ENCODE data around the gene CBFA2T3. TPM values are rescaled to one million over a fixed set of nuclear protein-coding genes. Genes with fewer than 3 reads are reported as not detected.

Gene CBFA2T3
- total and polyA plus RNA-seq, 2 of the 13 experiments (the other 11 are each of a cell fraction or from before 2014, with no cell fraction given), result 0.05 TPM; not detected in 1

DNA sequence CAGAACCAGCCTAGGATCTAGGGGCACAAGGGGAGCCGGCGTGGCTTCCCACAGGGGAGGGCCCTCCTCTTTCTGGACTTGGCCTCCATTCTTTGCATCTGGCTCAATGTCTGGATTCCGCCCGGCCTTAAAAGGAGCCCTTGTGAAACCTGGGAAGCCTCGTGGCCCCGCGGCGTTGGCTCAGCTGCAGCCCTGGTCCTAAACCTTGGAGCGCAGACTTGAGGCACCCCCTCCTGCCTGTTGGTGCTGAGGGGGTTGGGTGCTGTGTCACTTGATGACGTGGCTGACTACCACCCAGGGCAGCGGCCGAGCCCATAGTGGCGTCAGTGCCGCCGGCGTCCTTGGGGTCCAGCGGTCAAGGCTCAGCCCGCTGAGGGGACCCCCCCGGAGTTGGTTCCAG, 115.6 kb downstream of the CBFA2T3 start:
- H3K4me2 ChIP-seq (ENCODE audit: low read depth, low read length), result no peak overlapping the region
- in situ Hi-C loops (cut with HindIII; ENCODE audit: extremely low pct_ligation_motif_present, low pct_unique_long_range_greater_than_20kb), result no loop called here
- TF ChIP-seq, protein P1, sequence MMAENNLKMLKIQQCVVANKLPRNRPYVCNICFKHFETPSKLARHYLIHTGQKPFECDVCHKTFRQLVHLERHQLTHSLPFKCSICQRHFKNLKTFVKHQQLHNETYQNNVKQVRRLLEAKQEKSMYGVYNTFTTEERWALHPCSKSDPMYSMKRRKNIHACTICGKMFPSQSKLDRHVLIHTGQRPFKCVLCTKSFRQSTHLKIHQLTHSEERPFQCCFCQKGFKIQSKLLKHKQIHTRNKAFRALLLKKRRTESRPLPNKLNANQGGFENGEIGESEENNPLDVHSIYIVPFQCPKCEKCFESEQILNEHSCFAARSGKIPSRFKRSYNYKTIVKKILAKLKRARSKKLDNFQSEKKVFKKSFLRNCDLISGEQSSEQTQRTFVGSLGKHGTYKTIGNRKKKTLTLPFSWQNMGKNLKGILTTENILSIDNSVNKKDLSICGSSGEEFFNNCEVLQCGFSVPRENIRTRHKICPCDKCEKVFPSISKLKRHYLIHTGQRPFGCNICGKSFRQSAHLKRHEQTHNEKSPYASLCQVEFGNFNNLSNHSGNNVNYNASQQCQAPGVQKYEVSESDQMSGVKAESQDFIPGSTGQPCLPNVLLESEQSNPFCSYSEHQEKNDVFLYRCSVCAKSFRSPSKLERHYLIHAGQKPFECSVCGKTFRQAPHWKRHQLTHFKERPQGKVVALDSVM (CRISPR knock-in tag; IDR thresholded peaks at IDR 0.05), result no peak
- peak; percentile 38; the same call in 1 of the 2 replicates for TF ChIP-seq RBFOX2 (IDR thresholded peaks at IDR 0.05; ENCODE audit: low read depth, low read length)
- TF ChIP-seq AGO2 (optimal IDR thresholded peaks at IDR 0.05; ENCODE audit: low read depth, low read length), result peak; percentile 1
- intact Hi-C loops (cut with micrococcal nuclease; ENCODE audit: unreplicated experiment), result no loop called here
- peaks cover 9% of the 10 kb centered on the region for H3K4me1 ChIP-seq (ENCODE audit: insufficient read depth, low read length)
- CTCF ChIA-PET (ENCODE audit: low intra/inter-chr PET ratio, low total read pairs), result no interaction called here
- H3K9ac ChIP-seq (ENCODE audit: insufficient read depth, low read depth, low read length), result no peak overlapping the region
- peaks cover 12 to 28% of the 10 kb centered on the region in 2 experiments for H3K36me3 ChIP-seq (replicated peaks in 1 of 2; ENCODE audit: control insufficient read depth in 1 of 2, insufficient read depth in 2 of 2, low read length in 2 of 2)
- POLR2A ChIA-PET, result no interaction called here
- H4K20me1 ChIP-seq (ENCODE audit: insufficient read depth, low read length), result no peaks in the 10 kb centered on the region
- no peak overlapping the region for H3K4me3 ChIP-seq (replicated peaks in 1 of 3; ENCODE audit: insufficient read depth in 1 of 3, low read depth in 2 of 3, low read length in 3 of 3)
- H3K27me3 ChIP-seq (ENCODE audit: control insufficient read depth in 1 of 2, insufficient read depth in 2 of 2, low read length in 2 of 2), result peaks cover 6 to 15% of the 10 kb centered on the region in 2 experiments; a peak in 4 of 5 replicates
- H3K27ac ChIP-seq (ENCODE audit: extremely low read length, insufficient read depth, low read length), result no peak overlapping the region
- 95% methylated on average over 12 of the region's 19 CpGs for WGBS (ENCODE audit: low lambda C conversion rate)
- H2AFZ ChIP-seq (ENCODE audit: low read length), result no peak overlapping the region
- DNase-seq (ENCODE audit: low spot score) (no peak), FAIRE-seq (no peak), ATAC-seq (no peak)
- BruUV-seq (replicated peaks), result no TSS peak
- peaks cover 12% of the 10 kb centered on the region for H3K79me2 ChIP-seq (ENCODE audit: insufficient read depth, low read length)
- H3K9me3 ChIP-seq (ENCODE audit: low read length), result no peaks in the 10 kb centered on the region

DNA sequence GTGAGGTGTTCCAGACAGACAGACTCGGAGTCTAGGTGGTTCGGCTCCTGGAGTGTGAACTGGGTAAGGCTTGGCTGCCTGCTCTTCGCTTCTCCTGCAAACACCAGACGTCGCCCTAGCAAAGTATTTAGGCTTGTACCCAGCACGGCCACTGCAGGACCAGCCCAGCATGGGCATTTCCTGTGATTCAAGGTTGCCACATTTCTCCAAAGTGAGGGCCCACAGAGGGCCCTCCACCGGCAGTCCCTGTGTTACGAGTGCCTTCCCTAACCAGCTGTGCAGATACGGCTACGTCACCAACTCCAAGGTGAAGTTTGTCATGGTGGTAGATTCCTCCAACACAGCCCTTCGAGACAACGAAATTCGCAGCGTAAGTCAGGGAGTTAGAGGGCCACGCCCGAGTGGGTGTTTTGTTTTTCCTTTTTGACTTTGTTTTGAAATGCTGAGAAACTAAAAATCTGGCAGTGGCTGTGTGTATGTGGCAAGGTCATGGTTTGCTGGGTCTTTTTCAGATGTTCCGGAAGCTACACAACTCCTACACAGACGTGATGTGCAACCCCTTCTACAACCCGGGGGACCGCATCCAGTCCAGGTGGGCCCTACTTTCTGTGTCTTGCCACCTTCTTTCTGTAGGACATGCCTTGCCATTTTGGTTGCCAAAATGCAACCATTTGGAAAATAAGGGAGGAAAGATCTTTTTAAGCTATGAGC, 117.5 kb downstream of the CBFA2T3 start:
- no TSS peak for BruUV-seq (replicated peaks)
- intact Hi-C loops (cut with micrococcal nuclease; ENCODE audit: unreplicated experiment), result loop anchor here (5.0 kb wide), 2 partner anchors 42 to 102 kb away; no protein-coding TSS in a partner anchor

More for the DNA sequence above, 117.5 kb downstream of the CBFA2T3 start:
- H3K4me3 ChIP-seq (replicated peaks in 1 of 3; ENCODE audit: insufficient read depth in 1 of 3, low read depth in 2 of 3, low read length in 3 of 3), result no peak overlapping the region
- H3K27ac ChIP-seq (ENCODE audit: extremely low read length, insufficient read depth, low read length), result no peak overlapping the region
- H3K36me3 ChIP-seq (replicated peaks in 1 of 2; ENCODE audit: control insufficient read depth in 1 of 2, insufficient read depth in 2 of 2, low read length in 2 of 2), result peaks cover 12 to 28% of the 10 kb centered on the region in 2 experiments
- no peak for DNase-seq (ENCODE audit: low spot score)
- no peak for FAIRE-seq
- in situ Hi-C loops (cut with HindIII; ENCODE audit: extremely low pct_ligation_motif_present, low pct_unique_long_range_greater_than_20kb), result loop anchor here (5.0 kb wide), 2 partner anchors 47 to 102 kb away; partner anchors contain the start of gene APRT
- no peak for ATAC-seq
- H3K79me2 ChIP-seq (ENCODE audit: insufficient read depth, low read length), result peaks cover 12% of the 10 kb centered on the region
- TF ChIP-seq ZNF33A (CRISPR knock-in tag; IDR thresholded peaks at IDR 0.05; ENCODE audit: borderline replicate concordance), result no peak
- peaks cover 15% of the 10 kb centered on the region for H3K4me1 ChIP-seq (ENCODE audit: insufficient read depth, low read length)
- H3K9me3 ChIP-seq (ENCODE audit: low read length), result no peaks in the 10 kb centered on the region
- POLR2A ChIA-PET, result no interaction called here
- CTCF ChIA-PET (ENCODE audit: low intra/inter-chr PET ratio, low total read pairs), result no interaction called here
- 97% methylated on average over 20 of the region's 20 CpGs for WGBS (ENCODE audit: low lambda C conversion rate)
- H3K4me2 ChIP-seq (ENCODE audit: low read depth, low read length), result no peak overlapping the region
- no peaks in the 10 kb centered on the region for H4K20me1 ChIP-seq (ENCODE audit: insufficient read depth, low read length)
- H3K27me3 ChIP-seq (ENCODE audit: control insufficient read depth in 1 of 2, insufficient read depth in 2 of 2, low read length in 2 of 2), result no peaks in the 10 kb centered on the region; a peak in 1 of 5 replicates
- no peak overlapping the region for H3K9ac ChIP-seq (ENCODE audit: insufficient read depth, low read depth, low read length)
- H2AFZ ChIP-seq (ENCODE audit: low read length), result no peak overlapping the region

All from HepG2 (cell line).